NCI-H1048 (cell line): ENCODE data around the gene UVSSA.

ENCODE experiments used
- DNase-seq: peaks from one replicate; lab custom pipeline; 2025; lab: John Stamatoyannopoulos, UW

The UVSSA gene, protein sequence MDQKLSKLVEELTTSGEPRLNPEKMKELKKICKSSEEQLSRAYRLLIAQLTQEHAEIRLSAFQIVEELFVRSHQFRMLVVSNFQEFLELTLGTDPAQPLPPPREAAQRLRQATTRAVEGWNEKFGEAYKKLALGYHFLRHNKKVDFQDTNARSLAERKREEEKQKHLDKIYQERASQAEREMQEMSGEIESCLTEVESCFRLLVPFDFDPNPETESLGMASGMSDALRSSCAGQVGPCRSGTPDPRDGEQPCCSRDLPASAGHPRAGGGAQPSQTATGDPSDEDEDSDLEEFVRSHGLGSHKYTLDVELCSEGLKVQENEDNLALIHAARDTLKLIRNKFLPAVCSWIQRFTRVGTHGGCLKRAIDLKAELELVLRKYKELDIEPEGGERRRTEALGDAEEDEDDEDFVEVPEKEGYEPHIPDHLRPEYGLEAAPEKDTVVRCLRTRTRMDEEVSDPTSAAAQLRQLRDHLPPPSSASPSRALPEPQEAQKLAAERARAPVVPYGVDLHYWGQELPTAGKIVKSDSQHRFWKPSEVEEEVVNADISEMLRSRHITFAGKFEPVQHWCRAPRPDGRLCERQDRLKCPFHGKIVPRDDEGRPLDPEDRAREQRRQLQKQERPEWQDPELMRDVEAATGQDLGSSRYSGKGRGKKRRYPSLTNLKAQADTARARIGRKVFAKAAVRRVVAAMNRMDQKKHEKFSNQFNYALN

DNA sequence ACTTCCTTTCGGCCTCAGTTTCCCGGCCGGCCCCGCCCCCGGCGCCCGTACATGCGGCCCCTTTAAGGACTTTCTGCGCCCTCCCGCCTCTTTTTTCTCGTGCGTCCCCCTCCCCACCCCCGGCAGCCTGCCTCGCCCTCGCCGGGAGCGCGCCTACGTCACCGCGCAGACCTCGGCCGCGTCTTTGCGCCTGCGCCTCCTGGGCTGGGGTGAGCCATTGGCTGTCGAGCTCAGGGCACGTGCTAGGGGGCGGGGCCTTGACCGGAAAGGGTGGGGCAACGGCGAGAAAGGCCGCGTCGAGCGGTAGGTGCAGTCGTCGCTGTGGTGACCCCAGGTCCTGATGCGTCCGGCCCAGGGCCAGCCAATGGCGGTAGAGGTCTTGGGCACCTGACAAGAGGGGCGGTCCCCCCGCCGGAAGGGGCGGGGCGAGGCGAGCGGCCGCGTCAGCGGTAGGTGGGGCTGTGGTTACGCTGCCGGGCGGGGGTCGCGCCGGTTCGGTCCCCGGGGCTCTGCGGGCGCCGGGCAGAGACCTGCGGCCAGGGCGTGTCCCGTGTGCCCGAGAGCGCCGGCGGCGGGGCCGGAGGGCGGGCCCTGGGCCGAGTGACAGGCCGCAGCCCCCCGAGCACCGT is at the start of gene UVSSA:
Gene UVSSA (plus strand): TSS at position 428 of the 629 bp plus-strand sequence. CDS start 884 bp downstream, outside the sequence.
- DNase-seq = peak; percentile 96

DNA sequence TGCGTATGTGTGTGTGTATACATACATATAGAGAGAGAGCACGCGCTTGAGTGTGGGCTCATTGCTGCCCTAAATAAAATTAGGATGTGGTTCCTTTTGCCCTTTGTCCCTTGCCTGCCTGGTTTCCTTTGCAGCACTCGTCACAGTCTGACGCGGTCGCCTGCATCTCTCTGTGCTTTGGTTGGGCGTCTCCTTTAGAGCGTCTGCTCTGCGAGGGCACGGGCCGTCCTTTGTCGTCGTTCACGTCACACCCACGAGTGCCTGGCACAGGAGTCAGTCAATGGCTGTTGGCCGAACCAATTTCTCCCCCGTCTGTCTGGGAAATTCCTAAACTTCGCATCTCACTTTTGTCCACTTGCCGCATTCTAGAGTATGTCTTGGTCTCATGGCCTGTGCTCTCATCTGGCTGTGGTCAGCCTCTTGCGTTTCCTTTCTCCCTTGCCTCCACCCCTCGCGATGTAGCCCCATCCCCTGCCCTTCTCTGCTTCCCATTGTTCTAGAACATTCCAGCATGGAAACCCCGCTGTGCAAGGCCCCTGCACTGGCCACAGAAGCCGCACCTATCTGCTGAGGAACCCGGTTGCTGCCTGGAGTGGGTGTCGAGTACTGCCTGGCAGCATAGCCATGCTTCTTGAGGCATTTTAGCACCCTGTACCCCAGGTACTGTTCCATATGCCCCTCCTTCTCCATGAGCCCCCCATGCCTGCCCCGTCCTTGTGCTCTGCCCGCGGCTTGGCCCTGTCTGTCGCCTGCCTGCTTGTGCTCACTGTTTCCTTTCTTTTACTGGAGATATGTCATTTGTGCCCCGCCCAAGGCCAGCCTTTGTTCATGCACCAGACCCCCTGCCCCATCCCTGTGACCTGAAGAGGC is 49.3 kb upstream of the UVSSA start:
- DNase-seq = no peak

DNA sequence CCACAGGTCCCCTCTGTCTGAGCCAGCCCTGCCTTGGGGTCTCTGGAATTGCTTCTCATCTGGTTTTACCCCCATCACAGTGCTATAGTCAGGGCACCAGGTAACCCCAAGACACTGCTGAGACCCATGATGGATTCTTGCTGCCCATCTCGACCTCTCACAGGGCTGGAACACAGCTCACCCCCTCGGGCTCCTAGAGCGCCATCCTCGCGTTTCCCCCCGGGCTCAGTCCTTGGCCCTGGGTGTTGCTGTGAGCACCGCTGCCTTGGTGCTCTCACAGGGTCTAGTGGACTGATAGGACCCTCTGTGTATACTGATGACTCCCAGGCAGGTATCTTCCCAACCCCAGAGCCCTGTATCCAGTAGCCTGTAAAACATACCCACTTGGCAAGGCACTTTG is 48.5 kb upstream of the UVSSA start:
- DNase-seq = no peak

DNA sequence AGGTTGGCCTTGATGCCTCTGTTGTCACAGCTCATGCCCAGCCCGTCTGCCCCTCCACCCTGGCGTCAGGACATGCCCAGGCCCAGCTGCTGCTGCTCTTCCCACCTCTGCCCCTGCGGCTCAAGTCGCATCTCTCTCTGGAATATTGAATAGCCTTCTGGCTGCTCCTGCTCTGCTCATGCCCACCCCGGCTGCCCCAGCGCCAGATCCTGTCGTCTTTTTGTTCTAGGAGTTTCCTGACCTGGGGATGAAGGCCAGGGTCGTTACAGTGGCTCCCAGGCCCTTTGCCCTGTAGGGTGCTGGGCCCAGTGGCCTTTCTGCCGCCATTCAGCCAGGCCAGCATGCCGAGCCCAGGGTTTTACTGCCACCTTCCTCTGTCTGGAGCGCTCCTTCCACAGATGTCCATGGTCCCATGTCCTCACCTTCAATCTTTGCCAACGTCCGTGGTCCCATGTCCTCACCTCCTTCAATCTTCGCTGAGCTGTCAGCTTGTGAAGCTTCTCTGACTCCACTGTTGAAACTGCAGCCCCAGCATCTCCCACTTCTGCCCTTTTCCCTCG is 47.6 kb upstream of the UVSSA start:
- DNase-seq = no peak

DNA sequence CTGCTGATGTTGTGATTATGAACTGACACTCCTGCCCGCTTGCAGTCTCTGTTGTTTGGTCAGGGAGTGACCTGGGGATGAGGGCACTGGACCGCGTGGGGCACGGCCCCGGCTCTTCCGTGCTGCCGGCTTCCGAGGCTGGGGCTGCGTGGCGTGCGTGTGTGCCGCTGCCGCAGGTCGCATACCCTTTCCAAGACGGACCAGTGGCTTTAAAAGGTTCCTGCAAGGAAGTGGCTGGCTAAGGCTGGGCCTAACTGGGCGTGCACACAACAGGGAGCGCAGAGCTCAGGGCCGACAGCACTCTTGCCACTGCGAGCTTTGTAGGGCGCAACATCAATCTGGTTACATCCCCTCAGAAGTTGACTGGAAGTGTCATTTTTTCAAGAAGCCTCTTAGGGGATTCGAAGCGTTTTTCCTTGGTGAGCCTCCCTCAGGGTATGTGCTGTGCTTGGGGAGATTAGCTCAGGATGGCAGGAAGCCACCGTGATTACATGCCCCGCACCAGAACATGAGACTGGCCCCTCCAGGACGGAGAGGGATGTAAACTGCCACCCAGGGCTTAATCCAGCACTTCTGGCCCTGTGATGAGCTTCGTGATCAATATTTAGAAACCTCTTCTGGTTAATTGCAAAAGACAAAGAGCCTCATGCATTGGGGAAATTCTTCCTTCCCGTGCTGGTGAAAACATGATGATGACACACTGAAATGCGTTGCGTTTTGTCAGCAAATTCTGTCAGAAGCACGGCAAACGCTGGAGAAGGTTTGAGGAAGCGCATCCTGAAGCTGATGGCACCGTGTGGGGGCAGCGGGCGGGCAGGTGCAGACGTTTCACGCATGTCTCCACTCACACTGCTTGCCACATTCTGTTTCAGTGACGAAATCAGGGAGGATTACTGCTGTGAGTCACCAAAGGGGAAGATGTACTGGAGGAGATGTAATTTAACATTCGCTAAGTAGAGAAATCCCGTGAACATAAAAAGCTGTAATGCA is 46.2 kb upstream of the UVSSA start:
- DNase-seq = no peak

DNA sequence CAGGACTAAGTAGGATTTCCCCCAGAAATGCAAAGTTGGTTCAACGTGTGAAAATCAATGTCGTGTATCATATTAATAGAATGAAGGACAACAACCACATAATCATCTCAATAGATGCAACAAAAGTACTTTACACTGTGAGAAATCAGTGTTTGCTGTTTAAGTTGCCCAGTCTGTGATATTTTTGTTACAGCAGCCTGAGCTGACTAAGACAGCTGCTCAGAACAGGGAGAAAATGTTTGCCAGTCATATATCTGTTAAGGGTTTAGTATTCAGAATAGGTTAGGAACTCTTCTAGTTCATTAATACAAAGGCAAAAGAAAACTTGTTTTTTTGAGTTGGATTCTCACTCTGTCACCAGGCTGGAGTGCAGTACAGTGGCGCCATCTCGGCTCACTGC is 44.8 kb upstream of the UVSSA start:
- no peak for DNase-seq

DNA sequence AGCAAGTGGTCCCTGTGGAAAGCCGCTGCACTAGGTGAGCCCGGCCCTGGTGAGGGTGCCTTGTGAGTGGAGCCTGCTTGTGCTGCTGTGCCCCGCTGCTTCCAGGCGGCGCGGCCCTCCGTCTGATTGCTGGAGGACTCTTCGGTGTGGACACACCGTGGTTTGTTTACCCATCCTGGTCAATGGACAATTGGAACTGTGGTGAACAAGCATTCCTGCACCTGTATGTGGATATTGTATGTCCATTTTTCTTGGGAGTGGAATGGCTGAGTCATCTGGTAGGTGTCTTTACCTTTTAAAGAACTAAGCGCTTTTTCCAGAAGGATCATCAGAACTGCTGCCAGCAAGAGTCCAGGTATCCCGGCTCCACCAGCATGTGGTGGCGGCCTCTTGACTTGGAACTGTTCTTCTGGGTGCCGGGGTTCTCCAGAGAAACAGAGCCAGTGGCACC is 41.7 kb upstream of the UVSSA start:
- DNase-seq = no peak

DNA sequence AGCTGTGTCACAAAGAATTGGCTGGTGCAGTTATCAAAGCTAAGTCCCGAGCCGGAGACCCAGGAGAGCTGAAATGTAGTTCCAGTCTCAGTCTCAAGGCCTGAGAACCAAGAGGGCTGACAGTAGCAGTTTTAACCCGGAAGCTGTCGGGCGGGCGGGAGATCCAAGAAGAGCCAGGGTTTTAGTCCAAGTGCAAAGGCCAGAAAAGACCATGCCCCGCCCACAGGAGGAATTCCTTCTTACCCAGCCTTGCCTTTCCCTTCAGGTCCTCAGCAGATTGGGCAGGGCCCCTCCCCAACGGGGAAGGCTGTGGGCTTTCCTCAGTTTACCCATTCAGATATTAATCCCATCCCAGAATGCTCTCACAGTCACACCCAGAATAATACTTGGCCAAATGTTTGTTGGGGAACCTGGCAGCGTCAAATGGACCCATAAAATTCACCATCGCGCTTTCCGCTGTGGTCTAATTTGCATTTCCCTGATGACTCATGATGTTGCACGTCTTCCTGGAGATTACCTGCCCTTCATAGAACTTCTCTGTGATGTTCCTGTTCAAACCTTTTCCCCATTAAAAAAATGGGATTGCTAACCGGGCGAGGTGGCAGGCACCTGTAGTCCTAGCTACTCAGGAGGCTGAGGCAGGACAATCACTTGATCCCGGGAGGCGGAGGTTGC is 41.1 kb upstream of the UVSSA start:
- no peak for DNase-seq

DNA sequence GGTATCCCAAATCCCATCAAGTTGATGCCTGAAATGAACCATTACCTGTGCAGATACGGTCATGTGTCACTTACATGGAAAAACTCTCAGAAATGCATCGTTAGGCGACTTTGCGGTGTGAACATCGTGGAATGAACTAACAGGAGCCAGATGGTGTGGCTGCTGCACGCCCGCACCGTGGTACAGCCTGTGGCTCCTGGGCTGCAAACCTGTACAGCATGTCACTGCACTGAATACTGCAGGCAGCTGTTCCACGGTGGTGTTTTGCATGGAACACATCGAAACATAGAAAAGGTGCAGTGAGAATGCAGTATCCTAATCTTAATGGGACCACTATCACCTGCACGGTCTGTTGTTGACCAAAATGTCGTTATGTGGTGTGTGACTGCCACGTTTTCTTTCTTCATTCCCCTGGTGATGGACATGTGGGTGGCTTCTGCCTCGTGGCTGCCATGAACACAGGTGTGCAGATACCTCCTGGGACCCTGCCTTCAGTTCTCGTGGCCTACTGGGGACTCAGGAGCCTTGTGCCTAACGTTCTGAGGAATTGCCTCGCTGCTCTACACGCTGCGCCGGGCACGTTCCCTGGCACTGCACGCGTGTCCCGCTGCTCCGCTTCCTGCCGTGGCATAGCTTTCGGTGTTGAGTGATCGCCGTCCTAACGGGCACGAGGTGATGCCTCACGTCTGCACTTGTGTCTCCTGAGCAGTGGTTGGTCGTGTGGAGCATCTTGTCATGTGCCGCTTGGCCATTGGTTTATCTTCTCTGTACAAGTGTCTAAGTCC is 38.9 kb upstream of the UVSSA start:
- no peak for DNase-seq

DNA sequence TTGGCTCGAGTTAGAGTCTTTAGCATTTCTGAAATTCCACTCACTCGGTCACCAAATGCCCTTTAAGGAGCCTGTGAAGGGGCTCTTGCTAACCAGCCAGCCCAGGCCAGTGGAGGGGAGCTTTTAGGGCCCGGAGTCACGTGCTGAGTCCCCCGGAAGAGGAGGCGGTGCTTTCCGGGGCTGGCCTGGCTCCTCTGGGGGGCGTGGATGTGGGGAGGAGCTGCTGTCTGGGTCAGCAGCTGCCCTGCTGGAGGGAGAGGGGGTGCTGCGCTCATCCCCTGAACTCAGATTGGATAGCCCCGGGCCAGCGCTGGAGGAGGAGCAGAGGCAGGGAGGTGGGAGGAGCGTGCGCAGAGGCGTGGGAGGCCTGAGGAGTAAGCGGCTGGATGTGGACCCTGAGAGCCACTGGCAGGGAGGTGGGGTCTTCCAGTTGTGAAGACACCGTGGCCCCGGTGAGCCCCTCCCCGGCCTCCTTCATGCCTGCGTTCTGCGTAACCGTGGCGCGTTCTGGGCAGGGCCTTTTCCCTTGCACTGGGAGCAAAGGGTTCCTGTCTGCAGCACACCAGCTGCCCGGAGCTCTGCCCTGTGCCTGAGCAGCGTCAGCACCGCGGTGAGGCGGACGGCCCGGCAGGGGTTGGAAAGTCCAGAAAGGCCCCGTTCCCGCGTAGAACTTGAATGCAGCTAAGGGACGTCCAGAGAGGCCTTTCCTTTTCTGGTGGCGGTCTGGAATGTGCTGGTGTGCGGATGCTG is 37.6 kb upstream of the UVSSA start:
- DNase-seq = no peak

DNA sequence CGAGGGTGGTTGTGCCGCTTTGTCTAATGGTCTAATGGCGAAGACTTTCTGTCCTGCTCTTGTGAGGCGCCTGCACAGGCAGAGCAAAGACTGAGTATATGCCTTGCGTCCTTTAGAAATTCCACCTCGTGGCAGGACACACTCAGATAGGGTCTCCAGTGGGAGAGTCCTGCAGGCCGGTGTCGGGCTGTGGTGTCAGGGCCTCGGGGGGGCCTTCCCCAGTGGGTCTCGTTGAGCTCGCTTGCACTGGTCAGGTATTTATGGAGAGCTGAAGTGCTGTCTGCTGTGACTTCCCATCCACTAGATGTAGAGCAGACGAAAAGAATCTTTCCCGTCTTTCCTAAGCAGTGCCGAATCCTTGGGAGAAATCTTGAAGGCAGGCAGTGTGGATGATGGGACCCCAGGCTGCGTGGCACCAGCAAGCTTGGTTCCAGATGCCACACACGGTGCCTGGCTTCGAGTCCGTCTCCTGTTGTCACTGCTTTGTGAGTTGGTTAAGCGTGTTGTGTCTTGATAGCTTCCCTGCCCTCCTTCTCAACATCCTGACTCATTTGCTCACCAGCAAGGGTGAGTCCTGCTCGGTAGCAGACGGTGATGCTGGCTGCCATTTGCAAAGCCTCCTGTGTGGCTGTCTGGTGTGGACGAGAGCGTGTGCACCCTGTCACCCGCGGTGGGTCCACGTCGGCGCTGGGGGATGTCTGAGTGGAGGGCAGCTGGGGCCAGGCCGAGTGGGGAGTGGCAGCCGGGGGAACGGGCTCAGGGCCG is 36.8 kb upstream of the UVSSA start:
- no peak for DNase-seq

DNA sequence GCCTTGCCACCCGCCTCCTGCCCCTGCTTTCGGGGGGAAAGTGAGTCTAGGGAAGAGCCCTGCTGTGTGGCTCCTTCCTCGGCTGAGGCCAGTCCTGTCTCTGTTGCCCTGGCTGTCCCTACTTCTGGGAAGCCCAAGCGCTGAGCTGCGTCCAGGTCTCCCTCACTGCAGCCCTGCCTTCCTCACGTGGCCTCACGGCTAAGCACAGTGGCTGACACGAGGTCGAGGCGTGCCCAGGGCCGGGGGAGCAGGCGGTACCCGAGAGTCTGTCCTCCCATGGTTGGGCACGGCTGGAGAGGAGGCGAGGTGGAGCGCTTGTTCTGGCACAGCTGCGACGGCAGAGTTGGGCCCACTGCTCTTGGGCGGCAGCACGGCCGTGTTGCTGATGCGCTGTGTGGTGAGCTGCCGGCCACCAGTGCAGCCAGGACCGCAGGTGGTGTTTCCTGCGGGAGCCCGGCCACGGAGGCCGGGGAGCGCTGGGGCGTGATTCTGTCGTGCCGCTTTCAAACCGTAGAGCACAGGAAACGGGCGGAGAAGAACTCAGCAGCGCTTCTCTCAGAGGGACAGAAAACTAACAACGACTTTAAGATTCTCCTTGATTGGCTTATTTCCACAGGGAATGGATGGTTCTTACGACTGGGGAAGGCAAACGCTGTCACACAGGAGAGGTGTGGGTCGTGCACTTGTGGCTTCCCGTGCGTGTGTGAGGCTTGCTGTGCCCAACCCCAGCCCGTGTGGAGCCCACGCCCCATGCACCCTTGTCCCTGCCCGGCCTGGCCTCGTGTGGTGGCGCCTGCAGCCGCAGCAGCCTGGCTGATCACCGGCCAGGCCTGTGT is 36.0 kb upstream of the UVSSA start:
- no peak for DNase-seq

DNA sequence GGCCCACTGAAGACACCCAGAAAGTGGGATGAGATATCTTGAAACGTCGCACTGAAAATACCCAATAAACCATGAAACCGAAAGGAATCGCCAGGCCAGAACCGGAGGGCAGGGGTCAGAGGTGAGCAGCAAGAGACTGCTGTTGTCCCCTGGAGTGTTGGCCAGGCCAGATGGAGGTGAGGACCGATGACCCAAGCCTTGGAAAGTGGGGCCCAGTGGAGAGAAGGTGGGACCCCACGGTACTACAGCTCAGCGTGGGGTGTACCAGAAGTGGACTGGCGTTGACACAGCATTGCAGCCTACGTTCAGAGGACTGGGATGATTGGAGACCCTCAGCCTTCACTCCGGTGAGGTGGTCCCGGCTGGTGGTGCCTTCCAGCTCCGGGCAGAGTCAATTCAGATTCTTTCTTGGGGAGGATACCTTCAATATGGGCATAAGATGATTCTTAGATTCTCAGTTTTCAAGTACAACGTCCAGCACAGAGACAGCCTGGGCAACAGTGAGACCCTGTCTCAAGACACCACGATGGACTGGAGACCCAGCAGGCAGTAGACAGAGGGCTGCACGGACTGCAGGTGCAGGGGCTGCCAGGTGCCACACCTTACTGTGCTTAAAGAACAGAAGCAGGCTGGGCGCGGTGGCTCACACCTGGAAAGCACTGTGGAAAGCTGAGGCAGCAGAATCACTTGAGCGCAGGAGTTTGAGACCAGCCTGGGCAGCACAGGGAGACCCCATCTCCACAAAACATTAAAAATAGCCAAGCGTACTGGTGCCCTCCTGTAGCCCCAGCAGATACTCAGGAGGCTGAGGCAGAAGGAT is 34.0 kb upstream of the UVSSA start:
- no peak for DNase-seq

DNA sequence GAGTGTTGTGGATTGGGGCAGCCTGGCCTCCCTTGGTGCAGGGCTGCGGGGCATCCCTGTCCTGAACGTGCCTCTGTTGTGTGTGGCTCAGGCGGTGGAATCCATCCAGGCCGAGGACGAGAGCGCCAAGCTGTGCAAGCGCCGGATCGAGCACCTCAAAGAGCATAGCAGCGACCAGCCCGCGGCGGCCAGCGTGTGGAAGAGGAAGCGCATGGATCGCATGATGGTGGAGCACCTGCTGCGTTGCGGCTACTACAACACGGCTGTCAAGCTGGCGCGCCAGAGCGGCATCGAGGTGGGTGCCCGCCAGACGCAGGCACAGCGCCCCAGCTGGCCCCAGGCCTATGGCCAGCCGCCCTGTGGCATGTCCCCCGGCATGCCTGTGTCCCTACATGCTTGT is 31.7 kb upstream of the UVSSA start:
- no peak for DNase-seq

DNA sequence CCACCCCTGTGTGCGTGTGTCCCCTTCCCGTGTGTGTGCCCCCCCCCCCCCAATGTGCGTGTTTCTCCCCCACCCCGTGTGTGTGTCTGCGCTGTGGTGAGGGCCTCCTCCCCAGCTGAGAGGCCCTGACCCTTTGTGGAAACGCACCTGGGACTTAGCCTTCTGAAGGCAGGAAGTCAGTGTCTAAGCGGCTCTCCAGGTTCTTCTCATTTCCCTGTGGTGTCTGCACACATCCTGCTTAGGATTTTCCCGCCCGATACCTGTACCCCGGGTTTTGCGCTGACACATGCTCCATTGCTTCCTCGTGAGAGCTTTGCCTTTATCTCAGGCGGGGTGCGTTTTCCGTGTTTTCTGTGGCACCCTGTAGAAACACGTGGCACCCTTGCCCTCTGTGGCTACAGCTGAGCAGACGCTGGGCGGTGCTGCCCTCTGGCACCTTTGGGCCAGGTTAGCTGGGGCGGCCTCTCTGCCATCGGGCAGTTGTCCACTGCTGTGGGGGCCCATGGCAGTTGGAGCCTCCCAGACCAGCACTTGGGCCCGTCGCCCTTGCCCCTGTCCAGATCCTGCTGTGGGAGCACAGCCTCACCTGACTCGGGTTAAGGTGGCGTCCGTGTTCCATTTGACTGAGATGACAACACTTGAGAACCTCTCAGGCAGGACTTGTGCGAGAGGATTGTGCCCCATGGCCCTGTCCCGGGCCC is 31.0 kb upstream of the UVSSA start:
- no peak for DNase-seq
